Posterior cingulate gyrus (tissue), 11 donors: ENCODE measurements around the gene FBXO38.
A peak's percentile ranks its signal among the peaks of the same experiment; 100 is the strongest.

Experiments
- DNase-seq, 10 donors: peaks; one replicate each; pipeline versions ENCODE4 v3.0.0 to v3.0.0-alpha.2; 2020 to 2021; ENCODE audit warnings: mixed read lengths in 3 of 10
- intact Hi-C: fragments of 100-400 bp; cut with DNase I; formaldehyde crosslinking; loops from one replicate; pipeline ENCODE4 v1.15.1; 2023

The FBXO38 gene

DNA sequence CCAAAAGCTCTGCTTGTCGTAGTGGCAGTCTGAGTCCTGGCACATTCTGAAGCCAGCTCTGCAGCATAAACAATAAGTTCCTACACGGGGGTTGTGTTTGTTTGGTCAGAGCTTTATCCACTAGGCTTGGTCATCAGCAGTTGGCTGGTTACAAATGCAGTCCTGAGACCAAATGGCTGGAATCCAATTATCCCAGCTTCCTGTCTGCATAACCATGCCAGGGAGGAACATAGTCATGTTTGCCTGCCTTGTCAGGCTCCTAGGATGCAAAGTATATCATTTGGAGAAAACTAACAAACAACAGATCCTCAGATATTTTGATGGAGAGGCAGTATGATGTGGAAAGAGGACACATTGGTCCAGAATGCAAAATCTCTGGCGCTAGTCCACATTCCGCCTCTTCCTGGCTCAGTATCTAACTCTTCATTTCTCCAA is 85.8 kb downstream of the FBXO38 start:
- intact Hi-C loops = no loop called here
- peak in 7 of 10 donors; percentile 7 to 81 (median 32) for DNase-seq

- DNase-seq = no peak
- intact Hi-C loops = no loop called here
Measured at GRCh38 chr5:148471379-148471778, 87.6 kb downstream of the FBXO38 start.

DNA sequence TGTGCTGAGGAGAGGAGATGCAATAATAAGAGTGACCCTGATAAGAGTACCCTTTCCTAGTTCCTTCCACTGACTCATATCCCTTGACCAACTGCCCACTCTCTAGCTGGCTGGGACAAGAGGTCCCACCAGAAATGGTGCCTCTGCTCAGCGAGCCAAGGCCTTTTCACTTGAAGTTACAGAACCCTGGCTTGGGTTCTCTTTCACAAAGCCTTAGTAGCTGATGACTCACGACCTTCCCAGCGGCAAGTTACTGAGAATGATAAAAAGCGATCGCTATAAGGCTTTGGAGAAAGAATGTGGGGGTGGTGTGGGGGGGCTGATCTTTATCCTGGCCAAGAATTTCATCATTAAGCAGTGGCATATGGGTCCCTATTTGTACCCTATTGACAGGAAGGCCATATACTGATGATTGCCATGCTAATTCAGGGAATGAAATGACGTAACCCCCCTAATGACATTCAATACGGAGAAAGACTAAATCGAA is 90.3 kb downstream of the FBXO38 start:
- DNase-seq = no peak

GRCh38 chr5:148476302-148476701 is 92.5 kb downstream of the FBXO38 start:
- no peak for DNase-seq
- intact Hi-C loops = no loop called here

More for the DNA sequence above, 90.3 kb downstream of the FBXO38 start:
- intact Hi-C loops = no loop called here

GRCh38 chr5:148477429-148477828 is 93.7 kb downstream of the FBXO38 start:
- no peak for DNase-seq
- intact Hi-C loops = no loop called here

- no peak for DNase-seq
- intact Hi-C loops = no loop called here
Measured at GRCh38 chr5:148482196-148482595, 98.4 kb downstream of the FBXO38 start.

DNA sequence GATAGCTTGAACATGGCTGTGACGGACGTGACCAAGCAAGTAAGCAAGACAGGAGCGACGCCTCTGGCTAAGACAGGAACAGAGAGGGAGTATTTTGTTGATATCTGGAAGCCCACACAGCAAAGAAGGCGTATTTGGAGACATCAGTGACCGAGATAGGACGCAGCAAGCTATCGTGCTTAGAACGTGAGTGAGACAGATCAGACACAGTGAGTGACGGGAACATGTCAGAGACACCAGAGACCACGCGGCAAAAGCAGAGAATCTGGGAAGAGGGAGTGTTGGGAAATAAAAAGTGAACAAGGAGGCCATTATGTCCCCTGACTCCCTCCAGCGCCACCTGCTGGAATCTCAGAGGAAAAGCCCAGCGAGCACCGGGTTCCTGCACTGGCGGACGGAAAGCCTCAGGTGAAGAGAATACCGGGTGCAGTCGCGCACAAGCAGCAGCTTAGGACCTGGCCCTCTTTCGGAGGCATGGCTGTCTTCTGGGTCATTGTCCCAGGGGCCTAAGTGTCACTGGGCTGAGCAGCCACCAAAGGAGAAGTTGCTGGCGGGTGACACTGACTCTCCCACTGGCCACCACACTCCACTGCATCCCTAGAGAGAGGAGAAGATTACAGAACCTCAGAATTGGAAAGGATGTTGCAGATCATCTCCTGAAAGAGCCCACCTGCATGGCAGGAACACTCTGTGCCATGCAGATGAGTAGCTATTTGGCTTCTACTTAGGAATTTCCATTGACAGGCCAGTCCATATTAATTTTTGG is 99.1 kb downstream of the FBXO38 start:
- DNase-seq = peak in 4 of 10 donors; percentile 37 to 80 (median 48)
- intact Hi-C loops = no loop called here

DNA sequence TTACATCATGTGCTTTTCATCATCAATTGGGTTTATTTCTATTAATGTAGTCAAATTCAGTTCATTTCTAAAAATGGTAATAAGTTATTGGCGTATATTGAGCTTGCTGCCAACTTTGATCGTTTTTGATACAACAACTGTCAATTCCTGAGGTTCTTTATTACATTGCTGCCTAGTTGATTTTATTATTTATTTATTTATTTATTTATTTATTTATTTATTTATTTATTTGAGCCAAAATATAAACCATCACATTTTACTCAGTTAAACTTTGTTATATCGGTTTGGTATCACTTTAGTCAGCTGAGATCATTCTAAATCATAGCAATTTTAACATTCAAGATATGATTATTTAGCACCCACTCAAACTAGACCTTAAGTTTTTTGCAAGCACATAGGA is 100.0 kb downstream of the FBXO38 start:
- DNase-seq = no peak
- intact Hi-C loops = no loop called here

DNA sequence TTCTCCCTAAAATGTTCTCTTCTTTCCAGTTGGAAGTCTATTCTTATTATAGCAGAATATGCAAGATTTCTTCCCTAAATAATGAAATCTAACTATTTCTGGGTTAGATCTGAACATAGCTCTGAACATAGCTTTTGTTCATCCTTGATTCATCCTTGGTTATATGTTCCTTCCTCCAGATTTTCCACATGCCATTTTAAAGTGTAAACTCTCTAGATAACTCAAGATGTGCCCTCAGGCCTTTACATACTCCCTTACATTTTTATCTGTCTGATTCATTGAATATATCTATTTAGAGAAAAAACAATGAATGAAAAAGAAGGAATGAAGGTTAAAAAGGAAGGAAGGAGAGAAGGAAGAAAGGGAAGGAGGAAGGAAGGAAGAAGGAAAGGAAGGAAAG is 100.9 kb downstream of the FBXO38 start:
- intact Hi-C loops = no loop called here
- no peak for DNase-seq

GRCh38 chr5:148486456-148486855 is 102.7 kb downstream of the FBXO38 start:
- intact Hi-C loops = no loop called here
- no peak for DNase-seq

- intact Hi-C loops = no loop called here
- DNase-seq = no peak
Measured at GRCh38 chr5:148488757-148489156, 105.0 kb downstream of the FBXO38 start.

DNA sequence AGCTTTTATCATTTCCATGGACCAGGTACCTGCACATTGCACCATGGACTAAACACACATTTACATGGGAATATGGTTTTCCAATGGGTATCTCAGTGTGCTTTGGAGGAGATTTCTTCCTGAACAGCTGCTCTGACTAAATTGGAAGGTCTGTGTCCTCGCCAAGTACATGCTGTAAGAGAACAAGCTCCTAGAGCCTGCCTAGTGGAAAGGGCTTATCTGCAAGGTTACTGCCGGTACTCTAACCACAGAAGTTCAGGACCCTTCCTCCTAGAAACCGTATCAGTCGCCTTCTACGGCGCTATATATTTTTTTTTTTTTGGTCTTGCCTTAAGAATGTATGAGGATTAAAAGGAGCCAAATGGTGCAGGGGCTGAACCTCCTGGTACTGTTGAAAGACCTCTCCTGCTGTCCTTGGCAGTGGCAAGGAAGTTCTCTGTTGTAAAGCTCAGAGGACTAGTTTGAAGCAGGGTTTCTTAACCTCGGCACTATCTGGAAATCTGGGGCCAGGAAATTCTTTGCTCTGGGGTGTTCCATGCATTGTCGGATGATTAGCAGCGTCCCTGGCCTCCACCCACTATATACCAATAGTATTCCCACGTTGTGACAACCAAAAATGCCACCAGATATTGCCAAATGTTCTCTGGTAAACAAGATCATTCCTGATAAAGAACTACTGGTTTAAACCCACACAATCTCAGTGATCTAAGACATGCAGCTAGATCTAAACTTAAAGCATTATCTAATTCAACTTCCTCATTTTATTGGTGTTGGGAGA is 107.4 kb downstream of the FBXO38 start:
- intact Hi-C loops = no loop called here
- DNase-seq = no peak

GRCh38 chr5:148491793-148492184 is 108.0 kb downstream of the FBXO38 start:
- intact Hi-C loops = no loop called here

DNA sequence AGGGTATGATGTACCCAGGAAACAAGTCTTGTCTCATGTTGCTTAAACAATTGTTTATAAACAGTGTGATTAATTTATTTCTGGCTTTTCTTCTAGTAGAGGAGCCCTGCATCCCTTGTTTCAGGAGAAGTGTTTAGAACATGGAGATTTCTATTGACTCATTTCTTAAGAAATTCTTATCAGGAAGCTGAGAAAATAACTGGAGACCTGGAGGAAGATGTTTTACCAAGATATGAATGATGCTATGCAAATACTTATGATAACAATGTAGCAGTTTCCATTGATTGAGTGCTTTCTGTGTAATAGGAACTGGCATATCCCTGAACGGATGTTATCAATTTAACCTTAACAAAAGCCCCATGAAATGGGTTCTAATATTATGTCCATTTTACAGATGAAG is 108.6 kb downstream of the FBXO38 start:
- DNase-seq = no peak
- intact Hi-C loops = no loop called here

More at GRCh38 chr5:148491793-148492184, 108.0 kb downstream of the FBXO38 start:
- no peak for DNase-seq
